Natural killer cell treated with Interleukin-12 subunit alpha and Interleukin-12 subunit beta and Interleukin-15 and Interleukin-18, amount 100 ng/mL, for 72 hours (primary cell): ENCODE data around the gene HOXC9. TPM values are rescaled to one million over a fixed set of nuclear protein-coding genes. Genes with fewer than 3 reads are reported as not detected.

Experiments
- ATAC-seq, 2 donors: fragments of 150-1000 bp; cut with Tn5 transposase in 1 of 2; sonication (Bioruptor Pico), chemical (Tn5 transposase) in 1 of 2; 2 replicates each; pipeline ENCODE4 v1.10.0; 2021
- DNase-seq: peaks from one replicate; pipeline ENCODE4 v3.0.0; 2022; ENCODE audit warnings: low spot score
- H3K27ac Mint-ChIP-seq, 2 donors: 1 replicate in 1 of 2; 2 replicates in 1 of 2; pipeline ENCODE4 v1.8.0; 2022; ENCODE audit warnings: mixed read lengths in 2 of 2, mild to moderate bottlenecking in 1 of 2, moderate library complexity in 1 of 2
- H3K27me3 Mint-ChIP-seq, 2 donors: 1 replicate in 1 of 2; 2 replicates in 1 of 2; pipeline ENCODE4 v1.8.0; 2022; ENCODE audit warnings: mixed read lengths in 2 of 2
- H3K36me3 Mint-ChIP-seq: one replicate; pipeline ENCODE4 v1.8.0; 2022; ENCODE audit warnings: mixed read lengths
- H3K4me1 Mint-ChIP-seq, 2 donors: 1 replicate in 1 of 2; 2 replicates in 1 of 2; pipeline ENCODE4 v1.8.0; 2022; ENCODE audit warnings: low read depth in 2 of 2, mixed read lengths in 2 of 2, mild to moderate bottlenecking in 1 of 2
- H3K4me3 Mint-ChIP-seq: one replicate; pipeline ENCODE4 v1.8.0; 2022; ENCODE audit warnings: mixed read lengths
- H3K9me3 Mint-ChIP-seq: 2 replicates; pipeline ENCODE4 v1.8.0; 2022; ENCODE audit warnings: mixed read lengths
- total RNA-seq, 2 donors: library from RNA; stranded (reverse); gene quantifications; one replicate each; pipeline ENCODE4 v1.2.3, GENCODE V29; 2022

The HOXC9 gene
- total RNA-seq, 2 donors from 2014 or later = not detected

DNA sequence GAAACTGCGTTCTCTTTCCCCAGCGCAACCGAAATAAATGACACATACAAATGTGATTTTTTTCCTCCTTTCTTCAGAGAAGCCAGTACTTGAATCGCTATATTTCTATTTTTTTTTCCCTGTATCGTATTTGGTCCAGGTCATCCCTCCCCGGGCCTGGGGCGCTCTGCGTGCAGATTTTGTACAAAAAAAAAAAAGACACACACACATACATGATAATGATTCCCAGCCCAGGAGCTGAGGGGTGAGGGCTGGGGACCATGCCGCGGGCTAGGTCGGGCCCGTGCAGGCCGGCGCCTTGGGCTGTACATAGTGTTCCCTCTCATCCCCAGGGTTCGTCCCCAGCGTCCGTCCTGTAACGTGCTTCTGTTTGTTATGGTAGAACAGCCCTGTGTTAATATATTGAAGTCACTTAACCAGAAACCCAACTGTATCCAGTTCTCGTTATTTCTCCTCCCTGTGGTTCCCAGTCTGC, 3.0 kb downstream of the HOXC9 start:
- no peak for DNase-seq
- Mint-ChIP-seq H3K4me3 (no peak overlapping the region), H3K9me3 (no peaks in the 10 kb centered on the region), H3K36me3 (no peaks in the 10 kb centered on the region), H3K4me1 (peaks cover 12 to 28% of the 10 kb centered on the region in 2 donors), H3K27ac (no peak overlapping the region), H3K27me3 (peaks cover 68 to 74% of the 10 kb centered on the region in 2 donors)
- ATAC-seq = no peak

DNA sequence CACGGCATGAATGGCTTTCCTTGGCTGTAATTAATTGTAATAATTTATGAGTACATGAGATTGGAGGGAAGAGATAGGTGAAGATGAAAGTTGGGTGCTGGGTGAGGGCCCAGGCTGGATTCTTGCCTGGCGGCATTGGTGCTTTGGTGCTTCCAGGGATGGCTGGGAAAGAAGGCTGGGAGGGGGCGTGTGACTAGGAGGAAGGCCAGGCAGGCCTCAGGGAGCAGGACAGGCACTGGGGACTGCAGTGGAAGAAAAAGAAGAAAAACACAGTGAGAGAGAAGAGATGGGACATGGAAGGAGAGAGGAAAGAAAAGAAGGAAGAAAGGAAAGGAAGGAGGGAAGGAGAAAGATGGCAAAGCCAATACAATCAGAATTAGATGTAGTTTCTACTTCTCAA, 3.7 kb downstream of the HOXC9 start:
- H3K9me3 Mint-ChIP-seq = no peaks in the 10 kb centered on the region
- H3K27me3 Mint-ChIP-seq = peaks cover 65 to 68% of the 10 kb centered on the region in 2 donors
- no peak overlapping the region for H3K4me3 Mint-ChIP-seq
- H3K27ac Mint-ChIP-seq = no peak overlapping the region
- H3K36me3 Mint-ChIP-seq = no peaks in the 10 kb centered on the region
- DNase-seq (no peak), ATAC-seq (no peak)
- peaks cover 12 to 26% of the 10 kb centered on the region in 2 donors for H3K4me1 Mint-ChIP-seq

DNA sequence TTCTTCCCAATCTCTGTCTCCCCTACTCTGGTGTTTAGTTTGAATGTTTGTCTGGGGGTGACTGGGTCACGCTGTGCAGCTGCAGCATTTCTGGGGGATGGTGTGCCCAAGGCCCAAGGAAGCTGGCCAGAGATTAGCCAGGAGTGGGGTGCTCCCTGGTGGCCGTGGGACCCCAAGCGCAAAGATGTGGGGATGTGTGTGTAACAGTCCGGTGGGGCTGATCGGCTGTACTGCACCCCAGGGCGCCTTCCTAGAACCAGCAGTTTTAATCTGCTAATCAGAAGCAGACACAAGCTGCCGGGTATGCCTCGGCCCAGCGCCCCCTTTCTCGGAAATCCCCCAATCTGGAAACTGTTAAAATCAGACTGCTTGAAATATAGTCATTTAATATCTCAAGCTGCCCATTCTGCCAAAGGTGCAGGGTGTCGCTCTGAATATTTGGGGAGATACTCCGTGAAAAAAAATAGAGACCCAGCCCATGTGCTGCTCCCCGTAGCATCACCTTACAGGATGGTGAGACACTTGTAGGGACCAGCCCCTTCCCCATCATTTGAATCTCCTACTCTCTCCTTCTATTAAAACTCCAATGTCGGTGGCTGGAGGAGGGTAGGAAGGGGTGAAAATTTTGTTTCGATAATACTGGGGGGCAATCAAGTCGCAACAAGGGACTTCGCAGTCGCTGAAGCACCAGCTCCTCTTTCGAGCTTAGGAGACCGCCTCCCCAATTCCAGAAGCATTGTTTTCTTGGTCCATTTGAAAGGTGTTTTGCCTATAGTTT, 4.3 kb downstream of the HOXC9 start:
- no peaks in the 10 kb centered on the region for H3K36me3 Mint-ChIP-seq
- no peaks in the 10 kb centered on the region for H3K9me3 Mint-ChIP-seq
- H3K4me1 Mint-ChIP-seq = peaks cover 12 to 28% of the 10 kb centered on the region in 2 donors
- H3K27ac Mint-ChIP-seq = no peak overlapping the region
- no peak overlapping the region for H3K4me3 Mint-ChIP-seq
- ATAC-seq (no peak), DNase-seq (no peak)
- peaks cover 63 to 64% of the 10 kb centered on the region in 2 donors for H3K27me3 Mint-ChIP-seq

DNA sequence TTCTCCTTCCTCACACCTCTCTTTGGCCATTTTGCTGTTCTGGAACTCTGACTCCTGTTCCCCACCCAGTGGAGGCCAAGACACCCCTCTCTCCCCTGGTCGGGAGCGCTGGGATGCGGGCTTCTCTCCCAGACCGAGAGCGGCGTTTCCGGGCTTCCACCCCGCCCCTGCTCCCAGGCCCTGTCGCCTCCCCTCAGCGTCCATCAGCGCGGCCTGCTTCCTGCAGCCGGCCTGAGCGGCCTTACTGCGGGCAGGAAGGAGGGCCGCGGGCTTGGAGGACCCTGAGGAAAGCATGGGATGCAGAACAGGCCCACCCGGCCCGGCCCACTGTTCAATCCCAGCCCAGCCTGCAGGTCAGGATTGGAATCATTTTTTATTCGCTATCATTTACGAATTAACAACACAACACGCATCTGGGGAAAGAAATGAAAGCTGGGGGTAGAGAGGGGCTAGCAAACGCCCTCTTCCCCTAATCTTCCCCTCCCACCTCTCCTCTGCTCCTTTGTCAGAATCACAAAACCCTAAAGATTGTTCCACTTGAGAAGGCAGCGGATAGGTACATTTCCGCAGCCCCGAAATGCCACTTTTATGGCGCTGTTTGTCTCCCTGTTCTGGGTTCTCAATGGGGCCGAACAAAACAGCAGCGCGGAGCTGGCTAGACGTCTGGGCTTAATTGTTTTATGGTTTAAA, 5.0 kb downstream of the HOXC9 start:
- no peaks in the 10 kb centered on the region for H3K36me3 Mint-ChIP-seq
- peaks cover 12 to 25% of the 10 kb centered on the region in 2 donors for H3K4me1 Mint-ChIP-seq
- H3K27ac Mint-ChIP-seq = peak overlapping the region in 1 of 2 donors; percentile 40
- no peaks in the 10 kb centered on the region for H3K9me3 Mint-ChIP-seq
- H3K4me3 Mint-ChIP-seq = no peak overlapping the region
- DNase-seq (no peak), ATAC-seq (no peak)
- H3K27me3 Mint-ChIP-seq = peaks cover 60 to 72% of the 10 kb centered on the region in 2 donors

DNA sequence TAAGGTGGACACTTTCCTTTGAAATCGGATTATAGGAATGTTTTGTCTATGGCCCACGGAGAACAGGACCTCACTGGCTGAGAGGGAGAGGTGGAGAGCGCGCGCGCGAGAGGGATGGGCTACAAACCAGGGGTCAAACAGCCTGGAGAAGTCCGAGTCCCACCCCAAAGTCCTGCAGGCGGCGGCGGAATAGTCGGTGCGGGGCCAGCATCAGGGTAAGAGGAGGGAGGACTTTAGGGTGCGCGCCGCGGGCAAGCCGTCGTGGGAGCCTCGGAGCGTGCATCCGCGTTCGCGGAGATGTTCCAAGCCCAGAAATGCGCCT, 5.5 kb downstream of the HOXC9 start:
- peaks cover 60 to 77% of the 10 kb centered on the region in 2 donors for H3K27me3 Mint-ChIP-seq
- H3K4me3 Mint-ChIP-seq = peak overlapping the region; percentile 78
- H3K9me3 Mint-ChIP-seq = no peaks in the 10 kb centered on the region
- no peak for ATAC-seq
- DNase-seq = no peak
- H3K36me3 Mint-ChIP-seq = no peaks in the 10 kb centered on the region
- peaks cover 12 to 22% of the 10 kb centered on the region in 2 donors for H3K4me1 Mint-ChIP-seq
- peak overlapping the region in 1 of 2 donors; percentile 40 for H3K27ac Mint-ChIP-seq

DNA sequence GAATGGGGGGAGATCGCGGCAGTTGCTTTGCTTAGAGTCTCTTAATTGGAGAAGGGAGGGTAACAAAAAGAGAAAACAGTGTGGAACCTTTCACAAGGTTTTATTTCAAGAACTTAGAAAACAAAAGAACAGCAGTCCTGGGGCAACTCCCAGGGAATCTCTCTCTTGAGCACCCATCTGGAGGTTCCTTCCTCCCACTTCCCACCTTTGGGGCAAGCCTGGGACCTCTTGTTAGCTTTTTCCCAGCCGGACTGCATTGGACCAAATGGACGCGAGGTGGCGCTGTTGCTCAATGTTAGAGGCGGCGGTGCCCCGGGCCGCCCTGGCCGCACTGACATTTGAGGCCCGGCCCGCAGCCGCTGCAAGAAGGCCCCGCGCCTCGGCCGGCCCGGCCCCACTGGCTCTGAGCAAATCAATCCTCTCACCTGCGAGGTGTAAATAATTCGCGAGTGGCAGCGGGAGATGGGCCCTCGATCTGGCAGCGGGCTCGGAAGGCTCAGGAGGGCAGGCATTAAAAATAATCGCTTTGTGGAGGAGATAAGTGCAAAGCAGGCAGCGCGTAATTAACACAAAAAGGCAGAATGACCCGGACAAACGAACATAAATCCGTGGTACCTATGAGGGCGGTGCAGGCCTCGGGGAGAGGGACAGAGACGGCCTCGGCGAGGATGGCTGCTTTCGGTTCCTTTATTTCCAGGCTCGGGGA, 6.0 kb downstream of the HOXC9 start:
- H3K27ac Mint-ChIP-seq = peak overlapping the region in 1 of 2 donors; percentile 40
- peak overlapping the region; percentile 78 for H3K4me3 Mint-ChIP-seq
- peak; percentile 86 to 89 for ATAC-seq
- peak; percentile 85 for DNase-seq
- no peaks in the 10 kb centered on the region for H3K9me3 Mint-ChIP-seq
- no peaks in the 10 kb centered on the region for H3K36me3 Mint-ChIP-seq
- peaks cover 15 to 23% of the 10 kb centered on the region in 2 donors for H3K4me1 Mint-ChIP-seq
- peaks cover 60 to 82% of the 10 kb centered on the region in 2 donors for H3K27me3 Mint-ChIP-seq

DNA sequence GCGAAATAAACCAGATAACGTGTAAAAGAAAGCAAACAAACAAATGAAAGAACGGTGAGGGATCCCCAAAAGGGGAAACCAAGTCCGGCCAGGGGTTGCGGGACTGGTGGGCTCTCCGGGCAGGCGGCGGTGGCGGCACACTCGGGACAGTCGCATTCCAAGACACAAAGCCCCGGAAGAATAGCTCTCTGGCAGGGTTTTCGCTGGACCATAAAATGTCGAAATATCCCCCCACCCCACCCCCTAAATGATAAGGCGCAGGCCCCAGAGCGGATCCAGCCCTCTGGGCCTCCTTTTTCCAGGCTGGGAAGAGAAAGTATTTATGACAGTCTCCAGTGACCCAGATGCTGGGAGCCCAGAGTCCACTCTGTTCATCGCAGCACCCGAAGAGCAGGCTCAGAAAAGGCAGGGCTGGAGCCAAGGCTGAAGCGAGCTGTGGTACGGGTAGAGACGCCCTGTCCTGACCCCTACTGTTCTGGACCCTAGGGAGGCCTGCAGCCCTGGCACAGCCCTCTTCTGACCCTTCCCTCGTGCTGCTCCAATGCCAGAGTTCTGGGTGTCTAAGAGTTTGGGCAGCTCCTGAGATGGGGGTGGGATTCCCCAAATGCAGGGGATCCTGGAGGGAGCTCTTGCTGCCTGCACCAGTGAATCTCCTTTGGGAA, 6.7 kb downstream of the HOXC9 start:
- Mint-ChIP-seq H3K36me3 (no peaks in the 10 kb centered on the region), H3K9me3 (no peaks in the 10 kb centered on the region), H3K27ac (peak overlapping the region in 1 of 2 donors; percentile 40), H3K27me3 (peaks cover 61 to 84% of the 10 kb centered on the region in 2 donors), H3K4me1 (peaks cover 21 to 25% of the 10 kb centered on the region in 2 donors), H3K4me3 (peak overlapping the region; percentile 78)
- DNase-seq = no peak
- ATAC-seq = no peak

DNA sequence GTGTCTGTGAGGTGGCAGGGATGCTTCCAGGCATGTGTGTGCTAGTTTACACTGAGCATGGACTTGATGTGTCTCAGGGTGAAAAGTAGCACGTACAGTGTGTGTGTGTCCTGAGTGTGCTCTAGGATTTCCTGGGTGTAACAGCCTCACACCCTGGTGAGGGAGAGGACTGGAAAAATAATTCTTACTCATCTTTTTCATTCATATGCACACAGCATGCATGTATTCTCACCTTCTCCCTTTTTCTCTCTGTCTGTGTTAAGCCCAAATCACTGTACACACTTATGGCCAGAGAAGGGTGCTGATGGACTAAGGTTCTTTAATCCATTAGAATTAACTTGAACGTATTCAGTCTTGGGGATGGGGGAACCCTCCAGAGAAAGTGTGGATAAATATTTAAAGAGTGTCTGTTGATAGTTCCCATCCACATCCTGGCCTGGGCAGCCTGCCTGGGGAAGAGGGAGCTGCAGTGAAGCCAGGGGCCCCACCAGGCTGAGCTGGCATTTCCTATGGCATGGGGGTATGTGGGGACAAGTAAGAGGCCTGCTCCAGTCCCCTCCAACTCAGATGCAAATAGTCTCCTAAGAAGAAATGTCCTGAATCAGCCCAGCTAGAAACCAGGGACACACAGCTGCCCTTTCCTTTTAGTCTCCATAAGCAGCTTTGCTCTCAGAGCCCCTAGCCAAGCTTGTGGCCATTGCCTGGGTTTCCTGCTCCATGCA, 7.7 kb downstream of the HOXC9 start:
- no peak overlapping the region for H3K27ac Mint-ChIP-seq
- H3K4me3 Mint-ChIP-seq = no peak overlapping the region
- peaks cover 22 to 23% of the 10 kb centered on the region in 2 donors for H3K4me1 Mint-ChIP-seq
- H3K36me3 Mint-ChIP-seq = no peaks in the 10 kb centered on the region
- no peaks in the 10 kb centered on the region for H3K9me3 Mint-ChIP-seq
- no peak for DNase-seq
- H3K27me3 Mint-ChIP-seq = peaks cover 60 to 84% of the 10 kb centered on the region in 2 donors
- ATAC-seq = no peak

DNA sequence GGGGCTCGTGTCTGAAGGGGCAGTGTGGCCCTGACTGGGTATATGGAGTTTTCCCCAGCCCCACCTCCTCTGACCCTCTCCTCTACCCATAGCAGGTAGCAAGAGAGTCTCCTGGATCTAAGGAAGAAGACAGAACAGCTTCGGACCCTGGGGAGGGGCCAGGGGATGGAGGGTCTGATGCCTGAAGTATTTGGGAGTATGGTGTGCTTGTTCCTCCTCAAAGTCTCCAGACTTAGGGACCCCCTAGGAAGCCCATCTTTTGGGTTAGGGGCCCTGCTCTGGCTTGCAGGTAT, 8.2 kb downstream of the HOXC9 start:
- no peak for DNase-seq
- ATAC-seq = no peak
- H3K36me3 Mint-ChIP-seq = no peaks in the 10 kb centered on the region
- peaks cover 22 to 23% of the 10 kb centered on the region in 2 donors for H3K4me1 Mint-ChIP-seq
- peaks cover 58 to 84% of the 10 kb centered on the region in 2 donors for H3K27me3 Mint-ChIP-seq
- no peak overlapping the region for H3K4me3 Mint-ChIP-seq
- no peak overlapping the region for H3K27ac Mint-ChIP-seq
- H3K9me3 Mint-ChIP-seq = no peaks in the 10 kb centered on the region

DNA sequence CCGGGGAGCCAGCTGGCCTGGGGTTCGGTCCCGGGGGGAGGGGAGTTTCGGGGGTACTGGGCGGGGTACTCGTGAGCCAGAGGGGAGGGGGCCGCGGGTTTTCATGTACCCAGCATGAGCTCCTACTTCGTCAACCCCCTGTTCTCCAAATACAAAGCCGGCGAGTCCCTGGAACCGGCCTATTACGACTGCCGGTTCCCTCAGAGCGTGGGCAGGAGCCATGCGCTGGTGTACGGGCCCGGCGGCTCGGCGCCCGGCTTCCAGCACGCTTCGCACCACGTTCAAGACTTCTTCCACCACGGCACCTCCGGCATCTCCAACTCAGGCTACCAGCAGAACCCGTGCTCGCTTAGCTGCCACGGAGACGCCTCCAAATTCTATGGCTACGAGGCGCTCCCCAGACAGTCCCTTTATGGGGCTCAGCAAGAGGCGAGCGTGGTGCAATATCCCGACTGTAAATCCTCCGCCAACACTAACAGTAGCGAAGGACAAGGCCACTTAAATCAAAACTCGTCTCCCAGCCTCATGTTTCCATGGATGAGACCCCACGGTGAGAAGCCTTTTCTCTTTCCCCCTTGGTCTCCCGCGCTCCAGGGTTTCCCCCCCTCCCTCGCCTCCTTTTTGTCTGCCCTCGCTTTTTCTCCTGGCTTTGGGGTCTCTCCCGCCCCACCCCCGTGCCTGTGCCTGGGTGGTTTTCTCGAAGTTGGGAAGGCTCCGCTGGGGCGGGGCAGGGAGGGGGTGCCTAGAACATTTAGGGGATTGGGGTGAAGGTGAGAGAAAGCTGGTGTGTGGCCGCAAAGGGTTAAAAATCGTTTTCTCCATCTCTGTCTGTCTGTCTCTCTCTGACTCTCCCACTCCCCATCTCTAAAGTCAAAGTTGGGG, 9.5 kb downstream of the HOXC9 start:
- H3K27ac Mint-ChIP-seq = no peak overlapping the region
- H3K27me3 Mint-ChIP-seq = peaks cover 58 to 83% of the 10 kb centered on the region in 2 donors
- no peak for DNase-seq
- no peak for ATAC-seq
- H3K4me3 Mint-ChIP-seq = peak overlapping the region; percentile 74
- H3K36me3 Mint-ChIP-seq = no peaks in the 10 kb centered on the region
- no peaks in the 10 kb centered on the region for H3K9me3 Mint-ChIP-seq
- peaks cover 20 to 22% of the 10 kb centered on the region in 2 donors for H3K4me1 Mint-ChIP-seq

DNA sequence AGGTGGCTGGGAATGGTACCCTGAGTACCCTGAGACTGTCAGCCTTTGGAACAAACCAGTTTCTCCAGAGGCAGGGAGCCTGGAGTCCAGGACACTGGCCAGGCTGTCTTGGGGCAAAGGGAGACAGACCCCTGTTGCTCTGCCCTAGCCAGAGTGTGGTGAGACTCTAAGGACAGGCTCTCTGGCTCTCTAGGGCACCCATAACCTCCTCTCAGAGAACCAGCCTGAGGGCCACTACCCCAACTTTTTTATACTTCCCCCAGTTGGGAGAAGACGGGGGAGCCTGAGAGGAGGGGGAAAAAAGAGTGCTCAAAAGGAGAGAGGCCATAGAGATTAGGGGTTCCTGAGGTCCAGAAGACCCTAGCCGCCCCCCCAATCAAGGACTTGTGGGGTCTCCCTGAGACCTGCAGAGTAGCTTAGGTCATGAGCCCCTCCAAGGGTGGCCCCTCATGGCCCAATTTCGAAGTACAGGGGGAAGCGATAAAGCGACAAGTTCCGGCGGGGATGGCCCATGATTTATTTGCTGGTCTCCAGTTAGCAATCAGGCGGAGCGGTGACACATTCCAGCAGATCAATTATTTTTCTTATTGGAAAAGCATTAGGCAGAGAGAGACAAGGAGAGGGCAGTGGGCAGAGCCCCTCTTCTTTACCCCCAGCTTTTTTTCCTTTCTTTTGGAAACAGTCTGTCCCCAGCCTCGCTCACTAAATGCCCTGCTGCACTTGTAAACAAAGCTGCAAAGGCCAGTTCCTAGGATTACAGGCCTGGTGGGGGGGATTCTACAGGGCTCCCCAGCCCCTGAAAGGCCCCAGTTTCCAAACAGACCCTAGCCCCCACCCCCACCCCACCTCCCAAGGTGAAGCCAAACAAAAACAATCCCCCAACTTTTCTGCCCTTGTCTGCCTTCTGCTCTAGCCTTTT, 10.4 kb downstream of the HOXC9 start:
- H3K27me3 Mint-ChIP-seq = peaks cover 64 to 82% of the 10 kb centered on the region in 2 donors
- no peak overlapping the region for H3K27ac Mint-ChIP-seq
- no peak overlapping the region for H3K4me3 Mint-ChIP-seq

More for the DNA sequence above, 10.4 kb downstream of the HOXC9 start:
- ATAC-seq (no peak), DNase-seq (no peak)
- Mint-ChIP-seq H3K9me3 (no peaks in the 10 kb centered on the region), H3K36me3 (no peaks in the 10 kb centered on the region), H3K4me1 (peaks cover 22 to 24% of the 10 kb centered on the region in 2 donors)
